Endodermal cell (in vitro differentiated cells): Measurements from ENCODE around the gene C2orf81. TPM values are rescaled to one million over a fixed set of nuclear protein-coding genes. Genes with fewer than 3 reads are reported as not detected.
A peak's percentile ranks its signal among the peaks of the same experiment; 100 is the strongest.
"Not testable (repeated sequence)": the region's sequence is repeated elsewhere in the genome, so short reads cannot be mapped to it uniquely, and the experiment has no call there.

Source experiments
- DNase-seq: peaks from one replicate; pipeline ENCODE4 v3.0.0-alpha.2; 2017
- H3K27ac ChIP-seq: 2 replicates; pipeline ENCODE4 v1.5.1; 2013; ENCODE audit warnings: mild to moderate bottlenecking, low read depth, low read length, moderate library complexity
- H3K27me3 ChIP-seq: 2 replicates; pipeline ENCODE4 v1.6.1; 2013; ENCODE audit warnings: mild to moderate bottlenecking, low read length, moderate library complexity; ENCODE audit not compliant: insufficient read depth, control insufficient read depth, poor library complexity, severe bottlenecking
- H3K36me3 ChIP-seq: 2 replicates; pipeline ENCODE4 v1.7.0; 2013; ENCODE audit warnings: mild to moderate bottlenecking, low read length, moderate library complexity; ENCODE audit not compliant: control insufficient read depth, insufficient read depth
- H3K4me1 ChIP-seq: one replicate; pipeline ENCODE4 v1.7.0; 2013; ENCODE audit warnings: low read length; ENCODE audit not compliant: control insufficient read depth, insufficient read depth
- H3K4me3 ChIP-seq: 2 replicates; pipeline ENCODE4 v1.5.1; 2013; ENCODE audit warnings: mild to moderate bottlenecking, low read length, moderate library complexity
- H3K9ac ChIP-seq: 2 replicates; pipeline ENCODE4 v1.6.1; 2013; ENCODE audit warnings: mild to moderate bottlenecking, low read length, moderate library complexity; ENCODE audit not compliant: poor library complexity, severe bottlenecking; ENCODE audit errors: extremely low read depth
- H3K9me3 ChIP-seq: 2 replicates; pipeline ENCODE4 v1.6.1; 2013; ENCODE audit warnings: mild to moderate bottlenecking, low read length, moderate library complexity; ENCODE audit not compliant: control insufficient read depth
- H3K27ac Mint-ChIP-seq: 2 replicates; pipeline ENCODE4 v1.8.0; 2020; ENCODE audit warnings: mixed read lengths
- H3K27me3 Mint-ChIP-seq: 2 replicates; pipeline ENCODE4 v1.8.0; 2021; ENCODE audit warnings: mild to moderate bottlenecking, mixed read lengths; ENCODE audit not compliant: insufficient read depth
- H3K36me3 Mint-ChIP-seq: 2 replicates; pipeline ENCODE4 v1.8.0; 2020; ENCODE audit warnings: low read depth, mixed read lengths
- H3K4me1 Mint-ChIP-seq: 2 replicates; pipeline ENCODE4 v1.8.0; 2020; ENCODE audit warnings: mixed read lengths
- H3K4me3 Mint-ChIP-seq: 2 replicates; pipeline ENCODE4 v1.8.0; 2020; ENCODE audit warnings: mild to moderate bottlenecking, moderate library complexity, mixed read lengths
- H3K9me3 Mint-ChIP-seq: 2 replicates; pipeline ENCODE4 v1.8.0; 2020; ENCODE audit warnings: mild to moderate bottlenecking, mixed read lengths
- WGBS, 2 experiments: methylation state at CpG; one replicate each; pipeline versions ENCODE4 v1.1.5 to v1.1.7; 2013; ENCODE audit warnings: missing lambda C conversion rate in 2 of 2, mixed read lengths in 1 of 2; ENCODE audit not compliant: insufficient coverage in 1 of 2, insufficient read length in 1 of 2; 5-methylcytosine and 5-hydroxymethylcytosine counted together
- total RNA-seq, 2 donors: library from RNA; stranded (reverse); fragmentation: NEBNext Ultra II Directional in 1 of 2; extraction: Animal tissue kit (Norgen Biotek cat#: 25700) in 1 of 2; gene quantifications; 2 replicates in 1 of 2; 3 replicates in 1 of 2; pipeline ENCODE4 v1.2.1, GENCODE V29; 2021
- TF ChIP-seq, protein P1 (sequence below): fragments of 200-600 bp; sonication (generic); conservative IDR thresholded peaks from 2 replicates; pipeline ENCODE4 v1.5.0; 2021; ENCODE audit warnings: antibody characterized with exemption, mild to moderate bottlenecking

Gene C2orf81
- total RNA-seq, 2 donors from 2014 or later = 3.8 to 4.8 TPM

DNA sequence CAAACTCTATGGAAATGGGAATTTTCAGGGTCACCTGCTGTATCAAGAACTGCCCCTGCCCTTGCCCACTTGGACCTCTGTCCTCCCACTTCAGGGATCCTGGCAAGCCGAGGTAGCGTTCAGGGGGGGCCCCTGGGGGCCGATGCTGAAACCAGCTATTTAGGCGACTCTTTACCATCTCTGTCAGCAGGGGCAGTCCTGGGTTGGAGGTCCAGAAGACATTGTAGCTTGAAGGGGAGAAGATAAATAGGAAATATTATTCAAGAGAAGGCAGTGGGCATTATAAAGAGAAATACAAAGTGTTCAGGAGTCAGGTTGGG lies 41.3 kb upstream of the C2orf81 start:
- TF ChIP-seq, protein P1, sequence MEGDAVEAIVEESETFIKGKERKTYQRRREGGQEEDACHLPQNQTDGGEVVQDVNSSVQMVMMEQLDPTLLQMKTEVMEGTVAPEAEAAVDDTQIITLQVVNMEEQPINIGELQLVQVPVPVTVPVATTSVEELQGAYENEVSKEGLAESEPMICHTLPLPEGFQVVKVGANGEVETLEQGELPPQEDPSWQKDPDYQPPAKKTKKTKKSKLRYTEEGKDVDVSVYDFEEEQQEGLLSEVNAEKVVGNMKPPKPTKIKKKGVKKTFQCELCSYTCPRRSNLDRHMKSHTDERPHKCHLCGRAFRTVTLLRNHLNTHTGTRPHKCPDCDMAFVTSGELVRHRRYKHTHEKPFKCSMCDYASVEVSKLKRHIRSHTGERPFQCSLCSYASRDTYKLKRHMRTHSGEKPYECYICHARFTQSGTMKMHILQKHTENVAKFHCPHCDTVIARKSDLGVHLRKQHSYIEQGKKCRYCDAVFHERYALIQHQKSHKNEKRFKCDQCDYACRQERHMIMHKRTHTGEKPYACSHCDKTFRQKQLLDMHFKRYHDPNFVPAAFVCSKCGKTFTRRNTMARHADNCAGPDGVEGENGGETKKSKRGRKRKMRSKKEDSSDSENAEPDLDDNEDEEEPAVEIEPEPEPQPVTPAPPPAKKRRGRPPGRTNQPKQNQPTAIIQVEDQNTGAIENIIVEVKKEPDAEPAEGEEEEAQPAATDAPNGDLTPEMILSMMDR = no peak
- Mint-ChIP-seq H3K27ac (no peak overlapping the region), H3K4me1 (peaks cover 10% of the 10 kb centered on the region), H3K9me3 (no peaks in the 10 kb centered on the region), H3K36me3 (peaks cover 27% of the 10 kb centered on the region), H3K4me3 (peak overlapping the region; percentile 93), H3K27me3 (no peaks in the 10 kb centered on the region)
- 93% methylated on average over 4 of the region's 4 CpGs; no CpG with 5 or more reads in 1 of the 2 experiments for WGBS, 2 experiments
- H3K4me1 ChIP-seq = no peaks in the 10 kb centered on the region
- H3K27ac ChIP-seq = no peak overlapping the region
- H3K9ac ChIP-seq = no peak overlapping the region
- DNase-seq = no peak
- no peak overlapping the region for H3K4me3 ChIP-seq
- H3K9me3 ChIP-seq = no peaks in the 10 kb centered on the region
- H3K27me3 ChIP-seq = no peaks in the 10 kb centered on the region
- peaks cover 28% of the 10 kb centered on the region for H3K36me3 ChIP-seq

DNA sequence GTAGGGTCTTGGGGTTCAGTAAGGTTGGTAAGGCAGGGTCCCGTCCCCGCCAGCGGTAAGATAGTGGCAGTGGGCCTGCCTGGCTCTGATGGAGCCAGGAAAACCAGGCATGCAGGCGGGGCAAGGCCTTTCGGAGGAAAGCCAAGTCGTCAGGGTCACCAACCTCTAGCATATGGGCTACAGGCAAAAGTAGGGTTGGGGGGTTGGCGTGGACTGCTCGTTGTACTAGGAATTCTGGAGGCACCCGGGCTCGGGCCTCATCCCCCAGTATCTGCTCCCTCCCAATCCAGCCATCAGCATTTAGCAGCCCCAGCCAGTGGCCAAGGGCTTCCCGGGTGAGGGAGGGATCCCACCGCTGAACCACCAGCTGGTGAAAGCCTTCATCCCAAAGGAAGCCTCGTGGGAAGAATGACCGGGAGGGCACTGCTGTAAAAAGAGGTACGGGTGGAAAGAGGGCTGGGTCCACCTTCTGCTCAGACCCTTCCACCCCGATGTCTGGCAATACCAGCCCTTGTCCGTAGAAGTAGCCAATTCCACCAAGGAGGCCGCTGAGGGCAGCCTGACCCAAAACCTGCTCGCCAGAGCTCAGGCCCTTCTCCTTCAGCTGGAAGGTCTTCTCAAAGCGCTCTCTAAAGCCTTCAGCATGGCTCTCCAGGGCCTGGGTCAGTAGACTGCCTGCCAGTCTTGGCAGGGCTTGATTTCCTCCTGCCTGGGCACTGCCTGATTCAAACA lies 40.8 kb upstream of the C2orf81 start:
- Histone ChIP-seq H3K4me1 (no peaks in the 10 kb centered on the region), H3K27me3 (no peaks in the 10 kb centered on the region), H3K36me3 (peaks cover 28% of the 10 kb centered on the region), H3K9ac (no peak overlapping the region), H3K4me3 (no peak overlapping the region), H3K9me3 (no peaks in the 10 kb centered on the region), H3K27ac (no peak overlapping the region)
- TF ChIP-seq, protein P1 = no peak
- Mint-ChIP-seq H3K4me3 (no peak overlapping the region), H3K9me3 (no peaks in the 10 kb centered on the region), H3K36me3 (peaks cover 27% of the 10 kb centered on the region), H3K27me3 (no peaks in the 10 kb centered on the region), H3K4me1 (peaks cover 11% of the 10 kb centered on the region), H3K27ac (no peak overlapping the region)
- 94 to 96% methylated on average over 13 to 20 of the region's 20 CpGs for WGBS, 2 experiments
- DNase-seq = no peak

DNA sequence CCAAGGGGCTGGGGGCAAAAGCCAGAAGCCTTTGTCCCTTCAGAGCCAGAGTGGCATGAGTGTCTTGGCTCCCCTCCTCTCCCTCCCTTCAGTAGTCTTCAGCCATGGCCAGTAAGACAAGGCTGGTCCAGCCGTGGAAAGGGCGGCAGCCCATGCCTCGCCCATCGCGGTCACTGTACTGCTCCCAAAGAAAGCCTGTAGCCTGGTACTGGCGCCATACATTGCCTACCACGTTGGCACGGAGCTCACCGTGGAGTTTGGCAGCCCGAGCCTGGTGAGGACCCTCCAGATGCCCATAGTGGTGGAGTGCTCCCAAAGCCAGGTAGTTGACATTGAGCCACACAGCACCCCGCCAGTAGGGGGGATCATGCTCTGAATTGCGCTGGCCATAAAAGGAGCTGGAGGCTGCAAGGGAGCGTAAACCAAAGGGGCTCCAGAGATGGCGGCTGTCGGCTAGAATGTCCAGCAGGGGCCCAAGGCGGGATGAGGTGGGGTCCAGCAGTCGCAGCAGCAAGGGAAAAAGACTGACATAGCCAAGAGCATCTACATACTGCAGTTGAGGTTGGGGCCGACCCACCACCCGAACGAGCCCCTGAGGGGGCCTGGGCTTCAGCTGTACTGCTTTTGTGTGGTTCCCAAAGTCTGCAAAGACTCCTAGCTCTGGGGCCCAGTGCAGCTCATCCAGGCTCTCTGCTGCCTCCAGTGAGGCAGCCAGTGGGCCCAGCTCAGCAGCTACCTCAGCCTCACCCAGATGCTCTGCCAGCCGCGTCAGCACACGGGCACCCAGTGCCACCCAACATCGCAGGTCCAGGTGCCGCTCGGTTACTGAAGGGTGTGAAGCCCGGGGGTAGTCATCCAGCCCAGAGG lies 40.0 kb upstream of the C2orf81 start:
- Mint-ChIP-seq H3K27ac (peak overlapping the region; percentile 35), H3K9me3 (no peaks in the 10 kb centered on the region), H3K4me1 (peaks cover 19% of the 10 kb centered on the region), H3K36me3 (peaks cover 27% of the 10 kb centered on the region), H3K4me3 (no peak overlapping the region), H3K27me3 (no peaks in the 10 kb centered on the region)
- H3K36me3 ChIP-seq = peaks cover 28% of the 10 kb centered on the region
- no peaks in the 10 kb centered on the region for H3K4me1 ChIP-seq
- peak; percentile 86 for DNase-seq
- no peaks in the 10 kb centered on the region for H3K9me3 ChIP-seq
- no peaks in the 10 kb centered on the region for H3K27me3 ChIP-seq
- H3K9ac ChIP-seq = no peak overlapping the region
- TF ChIP-seq, protein P1 = peak; percentile 67
- H3K4me3 ChIP-seq = no peak overlapping the region
- no peak overlapping the region for H3K27ac ChIP-seq
- 92 to 96% methylated on average over 25 to 27 of the region's 27 CpGs for WGBS, 2 experiments

DNA sequence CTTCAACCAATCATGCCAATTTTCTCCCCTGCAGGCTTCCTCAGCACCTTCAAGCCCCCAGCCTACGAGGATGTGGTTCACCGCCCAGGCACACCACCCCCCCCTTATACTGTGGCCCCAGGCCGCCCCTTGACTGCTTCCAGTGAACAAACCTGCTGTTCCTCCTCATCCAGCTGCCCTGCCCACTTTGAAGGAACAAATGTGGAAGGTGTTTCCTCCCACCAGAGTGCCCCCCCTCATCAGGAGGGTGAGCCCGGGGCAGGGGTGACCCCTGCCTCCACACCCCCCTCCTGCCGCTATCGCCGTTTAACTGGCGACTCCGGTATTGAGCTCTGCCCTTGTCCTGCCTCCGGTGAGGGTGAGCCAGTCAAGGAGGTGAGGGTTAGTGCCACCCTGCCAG lies 38.8 kb upstream of the C2orf81 start:
- not testable (repeated sequence) for H3K27ac Mint-ChIP-seq, H3K4me3 Mint-ChIP-seq, H3K4me3 ChIP-seq, H3K4me1 ChIP-seq, H3K9me3 Mint-ChIP-seq, H3K9ac ChIP-seq, DNase-seq, H3K27ac ChIP-seq, H3K27me3 ChIP-seq, H3K9me3 ChIP-seq, H3K27me3 Mint-ChIP-seq
- peaks cover 28% of the 10 kb centered on the region for H3K36me3 ChIP-seq
- Mint-ChIP-seq H3K36me3 (peaks cover 27% of the 10 kb centered on the region), H3K4me1 (peaks cover 29% of the 10 kb centered on the region)
- WGBS, 2 experiments = 96 to 100% methylated on average over 1 to 10 of the region's 10 CpGs
